Choroid plexus epithelial cell (primary cell): Measurements from ENCODE around the gene PRSS33.

Experiments
- DNase-seq: peaks from one replicate; pipeline ENCODE4 v3.0.0-alpha.2; 2010; ENCODE audit warnings: low read depth
- H3K4me3 ChIP-seq: 2 replicates; pipeline ENCODE4 v1.5.1; 2011; ENCODE audit warnings: low read depth, mild to moderate bottlenecking, control low read depth, low read length, moderate library complexity
- CTCF ChIP-seq: conservative IDR thresholded peaks from 2 replicates; pipeline ENCODE4 v1.5.1; 2011; ENCODE audit warnings: low read depth, mild to moderate bottlenecking, control low read depth, inconsistent platforms, low read length, moderate library complexity

Gene PRSS33

GRCh38 chr16:2820836-2821486, 33.6 kb upstream of the PRSS33 start:
- no peak overlapping the region for H3K4me3 ChIP-seq
- TF ChIP-seq CTCF, result no peak
- no peak for DNase-seq

GRCh38 chr16:2819939-2820835, 32.8 kb upstream of the PRSS33 start:
- no peak overlapping the region for H3K4me3 ChIP-seq
- no peak for TF ChIP-seq CTCF
- DNase-seq, result no peak

GRCh38 chr16:2819179-2819938, 32.0 kb upstream of the PRSS33 start:
- no peak for DNase-seq

GRCh38 chr16:2818272-2818876, 31.0 kb upstream of the PRSS33 start:
- no peak overlapping the region for H3K4me3 ChIP-seq
- no peak for DNase-seq
- TF ChIP-seq CTCF, result no peak

More at GRCh38 chr16:2819179-2819938, 32.0 kb upstream of the PRSS33 start:
- H3K4me3 ChIP-seq, result no peak overlapping the region
- no peak for TF ChIP-seq CTCF

GRCh38 chr16:2817340-2818271, 30.2 kb upstream of the PRSS33 start:
- DNase-seq, result no peak
- no peak for TF ChIP-seq CTCF
- H3K4me3 ChIP-seq, result no peak overlapping the region
